GM12864 (cell line): ENCODE results near the gene MBNL2.

Experiments
- DNase-seq: peaks from one replicate; pipeline ENCODE4 v3.0.0-alpha.2; 2011; ENCODE audit warnings: low read depth
- H3K4me3 ChIP-seq: 2 replicates; pipeline ENCODE4 v1.5.1; 2011; ENCODE audit warnings: mild to moderate bottlenecking, low read depth, low read length, control low read depth
- TF ChIP-seq, protein P1 (sequence below): IDR thresholded peaks from 2 replicates; pipeline ENCODE4 v1.5.1; 2011; ENCODE audit warnings: low read depth, mild to moderate bottlenecking, moderate library complexity, low read length, control low read depth, inconsistent platforms; ENCODE audit errors: missing control alignments

MBNL2 gene

GRCh38 chr13:97257800-97258799, 36.0 kb downstream of the MBNL2 start:
- DNase-seq, result no peak
- no peak overlapping the region for H3K4me3 ChIP-seq

GRCh38 chr13:97258801-97259200, 36.7 kb downstream of the MBNL2 start:
- TF ChIP-seq, protein P1, sequence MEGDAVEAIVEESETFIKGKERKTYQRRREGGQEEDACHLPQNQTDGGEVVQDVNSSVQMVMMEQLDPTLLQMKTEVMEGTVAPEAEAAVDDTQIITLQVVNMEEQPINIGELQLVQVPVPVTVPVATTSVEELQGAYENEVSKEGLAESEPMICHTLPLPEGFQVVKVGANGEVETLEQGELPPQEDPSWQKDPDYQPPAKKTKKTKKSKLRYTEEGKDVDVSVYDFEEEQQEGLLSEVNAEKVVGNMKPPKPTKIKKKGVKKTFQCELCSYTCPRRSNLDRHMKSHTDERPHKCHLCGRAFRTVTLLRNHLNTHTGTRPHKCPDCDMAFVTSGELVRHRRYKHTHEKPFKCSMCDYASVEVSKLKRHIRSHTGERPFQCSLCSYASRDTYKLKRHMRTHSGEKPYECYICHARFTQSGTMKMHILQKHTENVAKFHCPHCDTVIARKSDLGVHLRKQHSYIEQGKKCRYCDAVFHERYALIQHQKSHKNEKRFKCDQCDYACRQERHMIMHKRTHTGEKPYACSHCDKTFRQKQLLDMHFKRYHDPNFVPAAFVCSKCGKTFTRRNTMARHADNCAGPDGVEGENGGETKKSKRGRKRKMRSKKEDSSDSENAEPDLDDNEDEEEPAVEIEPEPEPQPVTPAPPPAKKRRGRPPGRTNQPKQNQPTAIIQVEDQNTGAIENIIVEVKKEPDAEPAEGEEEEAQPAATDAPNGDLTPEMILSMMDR, result no peak
- no peak overlapping the region for H3K4me3 ChIP-seq
- no peak for DNase-seq

More at GRCh38 chr13:97257800-97258799, 36.0 kb downstream of the MBNL2 start:
- TF ChIP-seq, protein P1, result no peak

DNA sequence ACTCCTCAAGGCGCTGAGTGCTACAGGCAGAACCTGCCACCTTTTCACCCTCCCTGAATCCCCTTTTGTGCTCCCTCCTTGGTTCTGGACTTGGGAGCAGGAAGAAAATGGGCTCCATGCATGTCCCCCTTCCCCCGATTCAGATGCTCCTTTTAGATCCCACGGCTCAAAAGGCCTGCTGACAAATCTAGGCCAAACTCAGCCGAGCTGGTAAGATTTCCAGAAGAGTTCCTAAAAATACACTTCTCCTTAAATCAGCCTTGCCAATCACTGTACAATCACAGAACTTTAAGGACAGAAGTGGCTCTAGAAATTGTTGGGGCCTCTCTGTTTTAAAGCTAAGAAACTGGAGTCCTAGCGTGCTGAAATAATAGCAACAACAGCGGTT, 37.3 kb downstream of the MBNL2 start:
- no peak for DNase-seq
- TF ChIP-seq, protein P1, result no peak
- H3K4me3 ChIP-seq, result no peak overlapping the region

- TF ChIP-seq, protein P1, result no peak
- no peak for DNase-seq
- no peak overlapping the region for H3K4me3 ChIP-seq
These were observed 37.9 kb downstream of the MBNL2 start for GRCh38 chr13:97259798-97260714.

GRCh38 chr13:97261254-97262005, 39.3 kb downstream of the MBNL2 start:
- TF ChIP-seq, protein P1, result no peak
- no peak overlapping the region for H3K4me3 ChIP-seq
- no peak for DNase-seq

DNA sequence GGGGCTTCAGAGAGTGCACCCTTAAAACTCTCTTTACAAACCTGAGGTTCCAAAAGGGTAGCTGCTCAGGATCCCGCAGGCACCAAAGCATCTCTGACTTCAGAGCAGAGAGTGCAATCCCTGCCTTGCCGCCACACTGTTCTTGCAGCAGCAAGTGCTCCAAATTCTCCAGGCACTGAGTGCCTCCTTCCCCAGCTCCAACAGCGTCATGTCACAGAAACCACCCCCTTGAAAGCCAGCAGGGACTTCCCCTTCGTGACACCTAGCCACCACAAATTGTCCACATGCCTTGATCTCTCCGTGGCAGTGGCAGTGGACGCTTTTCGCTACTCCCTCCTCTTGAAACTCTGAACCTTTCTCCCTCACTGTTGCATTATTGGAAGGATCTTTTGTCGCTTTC, 39.9 kb downstream of the MBNL2 start:
- TF ChIP-seq, protein P1, result no peak
- no peak for DNase-seq
- H3K4me3 ChIP-seq, result no peak overlapping the region
